GM12892 (cell line): ENCODE measurements around the gene ANXA3.

Experiments
- DNase-seq: peaks from one replicate; pipeline ENCODE4 v3.0.0; 2011; ENCODE audit not compliant: insufficient read length
- FAIRE-seq: peaks from 2 replicates; lab custom pipeline; 2011; peaks lifted over from hg19 to GRCh38; lab: Jason Lieb, UNC
- POLR2A ChIP-seq: IDR thresholded peaks from 2 replicates; pipeline ENCODE4 v1.6.1; 2011; ENCODE audit warnings: low read depth, low read length, control low read depth
- POLR2AphosphoS5 ChIP-seq: IDR thresholded peaks from 2 replicates; pipeline ENCODE4 v1.6.1; 2011; ENCODE audit warnings: low read depth, low read length, control low read depth
- TAF1 ChIP-seq: IDR thresholded peaks from 2 replicates; pipeline ENCODE4 v1.6.1; 2011; ENCODE audit warnings: low read depth, mild to moderate bottlenecking, control low read depth, low read length, borderline replicate concordance

Gene ANXA3

DNA sequence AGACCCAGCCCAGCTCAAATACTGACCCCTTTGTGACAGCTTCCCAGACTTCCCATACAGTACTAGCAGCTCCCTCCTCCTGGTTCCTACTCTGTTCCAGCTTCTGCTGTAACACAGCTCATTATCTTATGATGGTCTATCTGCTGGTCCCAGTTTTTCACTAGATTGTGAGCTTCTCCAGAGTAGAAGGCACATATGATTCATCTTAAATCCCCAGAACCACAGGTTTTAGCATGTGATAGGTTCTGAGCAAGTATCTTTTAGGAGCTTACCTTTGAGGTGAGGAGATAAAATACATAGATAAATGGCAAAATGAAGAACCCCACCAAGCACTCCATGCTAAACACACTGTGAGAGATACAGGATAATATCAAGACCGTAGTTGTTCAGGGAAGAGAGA is 27.6 kb upstream of the ANXA3 start:
- TF ChIP-seq POLR2AphosphoS5 (no peak), POLR2A (no peak), TAF1 (no peak)
- FAIRE-seq (no peak), DNase-seq (no peak)

GRCh38 chr4:78525559-78525958 is 26.0 kb upstream of the ANXA3 start:
- DNase-seq = no peak
- FAIRE-seq = no peak
- TF ChIP-seq TAF1 (no peak), POLR2A (no peak), POLR2AphosphoS5 (no peak)

DNA sequence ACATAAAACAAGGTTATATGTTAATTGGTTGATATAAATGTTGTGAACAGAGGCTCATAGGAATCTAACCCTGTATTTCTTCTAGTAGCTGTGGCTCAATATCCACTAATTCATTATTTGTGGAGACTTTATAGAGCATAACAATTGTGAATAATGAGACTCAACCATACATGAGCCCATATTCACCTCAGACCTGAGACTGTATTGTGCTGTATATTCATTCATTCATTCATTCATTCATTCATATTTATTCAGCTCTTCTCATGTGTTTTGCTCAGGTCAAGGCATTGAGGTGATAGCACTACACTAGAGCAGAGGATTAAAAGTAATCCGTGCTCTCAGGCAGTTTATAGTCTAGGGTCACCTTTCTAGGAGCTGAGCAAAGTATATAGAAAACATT is 24.5 kb upstream of the ANXA3 start:
- FAIRE-seq = no peak
- TF ChIP-seq TAF1 (no peak), POLR2AphosphoS5 (no peak), POLR2A (no peak)
- DNase-seq = no peak

DNA sequence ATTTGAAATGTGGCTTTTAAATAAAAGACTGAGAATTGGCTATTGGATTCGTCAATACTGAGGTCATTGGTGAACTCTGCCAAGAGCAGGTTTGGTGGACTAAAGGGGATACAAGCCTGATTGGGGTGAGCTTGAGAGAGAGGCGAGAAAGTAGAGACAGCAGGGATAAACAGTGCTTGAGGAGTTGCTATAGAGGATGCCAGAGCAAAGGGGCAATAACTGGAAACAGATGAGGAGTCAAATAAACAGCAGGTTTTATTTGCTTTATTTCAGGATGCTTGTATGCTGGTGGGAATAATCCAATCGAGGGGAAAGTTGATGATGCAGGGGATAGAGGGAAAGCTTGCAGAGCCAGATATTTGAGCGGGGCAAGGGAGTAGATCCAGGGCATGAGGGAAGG is 24.0 kb upstream of the ANXA3 start:
- FAIRE-seq (no peak), DNase-seq (no peak)
- TF ChIP-seq TAF1 = no peak
- TF ChIP-seq POLR2AphosphoS5 = no peak
- no peak for TF ChIP-seq POLR2A

DNA sequence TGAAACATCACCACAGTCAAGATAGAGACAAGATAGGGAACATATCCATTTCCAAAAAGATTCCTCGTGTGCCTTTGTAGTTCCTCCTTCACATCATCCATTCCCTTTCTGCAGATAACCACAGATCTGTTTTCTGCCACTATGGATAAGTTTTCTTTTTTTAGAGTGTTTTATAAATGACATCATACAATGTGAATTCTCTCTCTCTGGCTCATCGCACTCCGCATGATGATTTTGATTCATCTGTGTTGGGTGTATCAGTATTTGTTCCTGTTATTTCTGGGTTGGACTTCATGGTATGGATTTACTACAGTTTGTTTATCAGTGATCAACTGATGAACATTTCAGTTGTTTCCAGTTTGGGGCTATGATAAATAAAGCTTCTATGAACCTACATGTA is 23.2 kb upstream of the ANXA3 start:
- DNase-seq (no peak), FAIRE-seq (no peak)
- TF ChIP-seq TAF1 (no peak), POLR2AphosphoS5 (no peak), POLR2A (no peak)

- no peak for DNase-seq
- TF ChIP-seq POLR2A (no peak), POLR2AphosphoS5 (no peak), TAF1 (no peak)
- no peak for FAIRE-seq
These were observed 21.9 kb upstream of the ANXA3 start for GRCh38 chr4:78529569-78530209.

GRCh38 chr4:78532046-78532445 is 19.5 kb upstream of the ANXA3 start:
- FAIRE-seq = no peak
- no peak for DNase-seq
- TF ChIP-seq POLR2AphosphoS5 = no peak
- TF ChIP-seq TAF1 = no peak
- no peak for TF ChIP-seq POLR2A

- TF ChIP-seq POLR2A (no peak), POLR2AphosphoS5 (no peak)
- FAIRE-seq (no peak), DNase-seq (no peak)
These were observed 17.7 kb upstream of the ANXA3 start for GRCh38 chr4:78533854-78534253.

- TF ChIP-seq TAF1 = no peak
- no peak for TF ChIP-seq POLR2A
- no peak for TF ChIP-seq POLR2AphosphoS5
- DNase-seq = no peak
- FAIRE-seq = no peak
These were observed 17.1 kb upstream of the ANXA3 start for GRCh38 chr4:78534286-78534955.

- TF ChIP-seq TAF1 = no peak
- no peak for TF ChIP-seq POLR2AphosphoS5
- TF ChIP-seq POLR2A = no peak
- FAIRE-seq (no peak), DNase-seq (no peak)
These were observed 9.2 kb upstream of the ANXA3 start for GRCh38 chr4:78542373-78542772.

DNA sequence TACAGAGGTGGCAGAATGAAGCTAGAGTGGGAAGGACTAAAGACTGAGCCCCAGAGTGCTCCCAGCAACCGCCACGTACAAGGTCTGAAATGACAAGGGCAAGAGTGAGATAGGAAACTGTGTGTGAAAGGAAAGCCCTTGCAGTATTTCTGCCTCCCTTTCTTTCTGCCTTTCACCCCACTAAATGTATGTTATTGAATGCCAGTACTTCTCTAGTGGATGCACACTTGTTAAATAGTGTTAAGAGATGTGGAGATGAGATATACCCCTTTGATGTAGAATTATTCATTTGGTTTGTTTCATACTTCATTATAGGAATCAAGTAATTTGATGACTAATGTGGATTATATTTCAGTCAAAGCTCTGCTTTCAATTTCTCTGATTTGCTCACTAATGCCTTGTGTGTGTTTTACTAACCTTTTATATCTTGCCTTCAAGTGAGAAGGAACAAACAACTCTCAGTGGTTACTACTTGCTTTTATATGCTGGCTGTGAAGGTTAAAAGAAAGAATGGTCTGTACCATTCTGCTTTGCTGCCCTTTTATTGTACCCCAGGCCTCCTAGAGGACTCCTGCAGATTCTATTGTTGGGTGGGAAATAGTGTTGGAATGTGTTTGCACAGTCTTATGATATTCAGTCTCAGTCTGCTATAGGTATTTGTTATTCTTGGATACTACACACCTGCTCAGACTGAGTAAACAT is 8.0 kb upstream of the ANXA3 start:
- TF ChIP-seq TAF1 = no peak
- TF ChIP-seq POLR2A = no peak
- TF ChIP-seq POLR2AphosphoS5 = no peak
- no peak for FAIRE-seq
- DNase-seq = no peak
